IMR-90 (cell line): ENCODE measurements around the gene SBNO1. TPM values are rescaled to one million over a fixed set of nuclear protein-coding genes. Genes with fewer than 3 reads are reported as not detected.
"Not testable (repeated sequence)": the region's sequence is repeated elsewhere in the genome, so short reads cannot be mapped to it uniquely, and the experiment has no call there.

Experiments
- ATAC-seq: fragments of 200-7000 bp; cut with Tn5 transposase; 2 replicates; pipeline ENCODE4 v1.9.1; 2020; ENCODE audit warnings: low read depth, mild to moderate bottlenecking, moderate library complexity
- BruUV-seq: library from RNA; stranded (reverse); fragments of 400-500 nt; replicated peaks from 2 replicates; lab custom pipeline; 2021; lab: Mats Ljungman, UMichigan
- CTCF ChIA-PET: fragments of 300-600 bp; formaldehyde crosslinking; extraction: SDS; loops from one replicate; lab custom pipeline; 2021; ENCODE audit warnings: antibody characterized with exemption; lab: Yijun Ruan, JAX
- POLR2A ChIA-PET: fragments of 300-600 bp; sonication (Branson Sonifier 250); formaldehyde crosslinking; loops from one replicate; lab custom pipeline; 2022; ENCODE audit warnings: antibody characterized with exemption; ENCODE audit not compliant: unreplicated experiment; lab: Charles Lee
- DNase-seq: peaks from one replicate; pipeline ENCODE4 v3.0.0; 2013
- H2AFZ ChIP-seq: replicated peaks from 2 replicates; pipeline ENCODE3; 2013; ENCODE audit warnings: low read length, mild to moderate bottlenecking; ENCODE audit not compliant: poor library complexity
- H2AK5ac ChIP-seq: 2 replicates; pipeline ENCODE4 v1.6.1; 2013; ENCODE audit warnings: low read depth, low read length, inconsistent platforms
- H2AK9ac ChIP-seq: replicated peaks from 2 replicates; pipeline ENCODE3; 2013; ENCODE audit warnings: mild to moderate bottlenecking, low read depth, low read length, moderate library complexity; ENCODE audit not compliant: poor library complexity
- H2BK120ac ChIP-seq: 2 replicates; pipeline ENCODE4 v1.6.1; 2013; ENCODE audit warnings: low read depth, low read length, inconsistent platforms
- H2BK15ac ChIP-seq: 3 replicates; pipeline ENCODE4 v1.6.1; 2013; ENCODE audit warnings: low read depth, low read length, inconsistent platforms
- H2BK20ac ChIP-seq: 2 replicates; pipeline ENCODE4 v1.6.1; 2013; ENCODE audit warnings: low read depth, mild to moderate bottlenecking, inconsistent platforms, low read length, moderate library complexity
- H2BK5ac ChIP-seq: 2 replicates; pipeline ENCODE4 v1.6.1; 2013; ENCODE audit warnings: mild to moderate bottlenecking, low read depth, low read length, inconsistent platforms; ENCODE audit not compliant: poor library complexity, severe bottlenecking
- H3K14ac ChIP-seq: replicated peaks from 2 replicates; pipeline ENCODE4 v1.6.1; 2013; ENCODE audit warnings: low read depth, low read length, inconsistent platforms
- H3K18ac ChIP-seq: 2 replicates; pipeline ENCODE4 v1.6.1; 2013; ENCODE audit warnings: low read depth, low read length, control low read depth
- H3K23ac ChIP-seq: 2 replicates; pipeline ENCODE4 v1.6.1; 2013; ENCODE audit warnings: low read depth, low read length, inconsistent platforms
- H3K27ac ChIP-seq: 2 replicates; pipeline ENCODE4 v1.5.1; 2013; ENCODE audit warnings: mild to moderate bottlenecking, control low read depth, low read length; ENCODE audit not compliant: insufficient read depth
- H3K27me3 ChIP-seq: 2 replicates; pipeline ENCODE4 v1.6.1; 2013; ENCODE audit warnings: low read length; ENCODE audit not compliant: control insufficient read depth, insufficient read depth
- H3K36me3 ChIP-seq: 2 replicates; pipeline ENCODE4 v1.6.1; 2013; ENCODE audit warnings: low read length, mixed read lengths; ENCODE audit not compliant: control insufficient read depth, insufficient read depth
- H3K4ac ChIP-seq: 2 replicates; pipeline ENCODE4 v1.6.1; 2013; ENCODE audit warnings: low read depth, low read length, inconsistent platforms
- H3K4me1 ChIP-seq: 2 replicates; pipeline ENCODE4 v1.6.1; 2013; ENCODE audit warnings: low read length, mixed read lengths; ENCODE audit not compliant: control insufficient read depth, insufficient read depth
- H3K4me2 ChIP-seq: 2 replicates; pipeline ENCODE4 v1.6.1; 2013; ENCODE audit warnings: low read depth, mild to moderate bottlenecking, control low read depth, low read length, moderate library complexity
- H3K4me3 ChIP-seq: 2 replicates; pipeline ENCODE4 v1.5.1; 2013; ENCODE audit warnings: low read depth, mild to moderate bottlenecking, control low read depth, low read length, moderate library complexity; ENCODE audit not compliant: insufficient read depth
- H3K56ac ChIP-seq: 2 replicates; pipeline ENCODE4 v1.6.1; 2013; ENCODE audit warnings: low read length, inconsistent platforms; ENCODE audit not compliant: insufficient read depth; ENCODE audit errors: extremely low read depth
- H3K79me1 ChIP-seq, 2 experiments: 2 replicates each; pipeline ENCODE4 v1.6.1; 2013; ENCODE audit warnings: low read length in 2 of 2, inconsistent platforms in 1 of 2, low read depth in 1 of 2
- H3K9ac ChIP-seq: 2 replicates; pipeline ENCODE4 v1.6.1; 2013; ENCODE audit warnings: low read depth, low read length, control low read depth
- H3K9me1 ChIP-seq: 2 replicates; pipeline ENCODE4 v1.6.1; 2013; ENCODE audit warnings: low read length, inconsistent platforms; ENCODE audit not compliant: insufficient read depth
- H3K9me3 ChIP-seq: 2 replicates; pipeline ENCODE4 v1.6.1; 2013; ENCODE audit warnings: low read length; ENCODE audit not compliant: control insufficient read depth, insufficient read depth
- H4K20me1 ChIP-seq: 2 replicates; pipeline ENCODE4 v1.6.1; 2013; ENCODE audit warnings: low read length, inconsistent platforms; ENCODE audit not compliant: insufficient read depth
- H4K5ac ChIP-seq: 2 replicates; pipeline ENCODE4 v1.6.1; 2013; ENCODE audit warnings: mild to moderate bottlenecking, low read depth, low read length, control low read depth
- H4K8ac ChIP-seq, 2 experiments: 2 replicates each; pipeline ENCODE4 v1.6.1; 2013; ENCODE audit warnings: low read depth in 2 of 2, low read length in 2 of 2, control low read depth in 1 of 2, inconsistent platforms in 1 of 2
- H4K91ac ChIP-seq: 2 replicates; pipeline ENCODE4 v1.6.1; 2013; ENCODE audit warnings: low read depth, low read length, inconsistent platforms; ENCODE audit not compliant: insufficient read depth
- WGBS, 2 experiments: methylation state at CpG; one replicate each; pipeline versions ENCODE4 v1.1.5 to v1.1.7; 2013; ENCODE audit warnings: missing lambda C conversion rate in 2 of 2; ENCODE audit not compliant: insufficient read length in 1 of 2; ENCODE audit errors: extremely low coverage in 2 of 2; 5-methylcytosine and 5-hydroxymethylcytosine counted together
- dilution Hi-C: fragments of 300-500 bp; cut with HindIII; formaldehyde crosslinking; loops from one replicate; pipeline ENCODE4 v1.14.3; 2018; ENCODE audit warnings: low sequenced_read_pairs; ENCODE audit not compliant: unreplicated experiment
- in situ Hi-C: fragments of 300-500 bp; cut with MboI; formaldehyde crosslinking; loops from 3 replicates; pipeline ENCODE4 v1.14.3; 2019; ENCODE audit warnings: low sequenced_read_pairs, inconsistent platforms, mixed read lengths
- intact Hi-C: fragments of 100-400 bp; cut with micrococcal nuclease; formaldehyde crosslinking; loops from 2 replicates; pipeline ENCODE4 v1.10.0; 2022
- polyA plus RNA-seq, 3 experiments: library from polyadenylated mRNA; depleted of rRNA; stranded (reverse); fragments of >200 nt; gene quantifications; 2 replicates each; pipeline ENCODE4 v1.2.3, GENCODE V29; 2012; ENCODE audit warnings: low replicate concordance in 1 of 3
- total RNA-seq: library from RNA; depleted of rRNA; stranded (reverse); fragments of >200 nt; gene quantifications from 2 replicates; pipeline ENCODE4 v1.2.3, GENCODE V29; 2012

Gene SBNO1
- total and polyA plus RNA-seq, 2 of the 4 experiments (the other 2 are of a cell fraction) = 5.3 to 24.9 TPM

DNA sequence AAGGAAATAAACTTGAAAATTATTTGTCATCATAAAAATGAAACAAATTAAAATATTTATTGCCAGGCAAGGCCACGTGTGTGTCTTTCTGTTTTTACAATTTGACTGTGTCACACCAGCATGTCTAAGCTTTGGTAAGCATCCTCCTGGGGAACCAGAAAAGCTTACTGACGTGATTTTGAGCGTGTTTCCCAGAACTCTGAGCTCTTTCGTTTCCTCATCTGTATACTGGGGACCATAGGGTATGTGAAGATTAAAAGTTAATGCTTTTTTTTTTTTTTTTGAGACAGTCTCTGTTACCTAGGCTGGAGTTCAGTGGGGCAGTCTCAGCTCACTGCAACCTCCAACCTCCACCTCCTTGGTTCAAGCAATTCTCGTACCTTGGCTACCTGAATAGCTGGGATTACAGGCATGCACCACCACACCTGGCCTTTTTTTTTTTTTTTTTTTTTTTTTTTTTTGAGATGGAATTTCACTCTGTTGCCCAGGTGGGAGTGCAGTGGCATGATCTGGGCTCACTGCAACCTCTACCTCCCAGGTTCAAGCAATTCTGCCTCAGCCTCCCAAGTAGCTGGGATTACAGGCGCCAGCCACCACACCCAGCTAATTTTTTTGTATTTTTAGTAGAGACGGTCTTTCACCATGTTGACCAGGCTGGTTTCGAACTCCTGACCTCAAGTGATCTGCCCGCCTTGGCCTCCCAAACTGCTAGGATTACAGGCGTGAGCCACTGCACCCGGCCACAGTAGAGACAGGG lies 44.8 kb upstream of the SBNO1 start:
- intact Hi-C loops, H3K4me2 ChIP-seq, H3K9me3 ChIP-seq, dilution Hi-C loops, in situ Hi-C loops, H3K27ac ChIP-seq, H3K4ac ChIP-seq, H4K20me1 ChIP-seq, H2AK9ac ChIP-seq, H4K91ac ChIP-seq, H4K5ac ChIP-seq, H3K14ac ChIP-seq, H3K27me3 ChIP-seq, H3K4me3 ChIP-seq, H3K18ac ChIP-seq, H3K9ac ChIP-seq, H2BK15ac ChIP-seq, H3K23ac ChIP-seq, H3K4me1 ChIP-seq, CTCF ChIA-PET, H2BK5ac ChIP-seq, H3K9me1 ChIP-seq, H3K79me1 ChIP-seq, BruUV-seq, H2AK5ac ChIP-seq, H3K56ac ChIP-seq, H2BK20ac ChIP-seq, H2BK120ac ChIP-seq, H4K8ac ChIP-seq, ATAC-seq, H2AFZ ChIP-seq, DNase-seq: not testable (repeated sequence)
- POLR2A ChIA-PET = interaction anchor here (0.6 kb wide), 1 partner anchor 24 kb away, joined by 5 read pairs; no protein-coding TSS in a partner anchor
- 83% methylated on average over 5 of the region's 11 CpGs; no CpG with 5 or more reads in 1 of the 2 experiments for WGBS, 2 experiments
- peaks cover 32% of the 10 kb centered on the region for H3K36me3 ChIP-seq

DNA sequence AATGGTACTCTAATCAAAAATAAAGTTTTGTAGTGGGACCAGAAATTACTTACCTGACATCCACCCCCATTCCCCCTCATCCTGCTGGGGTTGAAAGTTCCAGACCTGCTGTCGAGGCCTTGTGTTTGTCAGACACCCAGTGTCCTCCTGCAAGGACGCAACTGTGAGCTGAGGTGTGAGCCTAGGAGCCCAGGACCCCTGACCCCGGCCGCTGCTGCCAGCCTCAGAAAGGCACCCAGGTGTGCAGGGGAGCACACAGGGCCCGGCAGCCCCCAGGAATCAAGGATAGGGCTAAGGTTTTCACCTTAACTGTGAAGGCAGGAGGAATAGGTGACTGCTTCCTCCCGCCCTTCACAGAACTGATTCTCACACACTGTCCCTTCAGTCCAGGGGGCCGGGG lies 44.0 kb upstream of the SBNO1 start:
- H3K4ac ChIP-seq, H2BK20ac ChIP-seq, H2AK5ac ChIP-seq, H2BK15ac ChIP-seq, CTCF ChIA-PET, H2AK9ac ChIP-seq, H4K20me1 ChIP-seq, H4K91ac ChIP-seq, H4K8ac ChIP-seq, H3K9me3 ChIP-seq, H3K9me1 ChIP-seq, H3K56ac ChIP-seq, in situ Hi-C loops, H3K4me1 ChIP-seq, H3K27ac ChIP-seq, dilution Hi-C loops, intact Hi-C loops, H2BK120ac ChIP-seq, H3K23ac ChIP-seq, H3K14ac ChIP-seq, H3K4me3 ChIP-seq, H2AFZ ChIP-seq, H2BK5ac ChIP-seq, H3K4me2 ChIP-seq, H3K79me1 ChIP-seq, H3K9ac ChIP-seq, ATAC-seq, H3K27me3 ChIP-seq, DNase-seq, H3K18ac ChIP-seq, H4K5ac ChIP-seq: not testable (repeated sequence)
- BruUV-seq = TSS peak; percentile 85
- 100% methylated on average over 3 of the region's 7 CpGs; no CpG with 5 or more reads in 1 of the 2 experiments for WGBS, 2 experiments
- POLR2A ChIA-PET = interaction anchor here (0.6 kb wide), 1 partner anchor 25 kb away, joined by 5 read pairs; no protein-coding TSS in a partner anchor
- H3K36me3 ChIP-seq = peaks cover 40% of the 10 kb centered on the region
